Measurements from ENCODE around the gene SEC24C. TPM values are rescaled to one million over a fixed set of nuclear protein-coding genes. Genes with fewer than 3 reads are reported as not detected.

Gene SEC24C
- total RNA-seq, 1 experiment from 2014 or later, result 116 TPM

- no peak for DNase-seq (ENCODE audit: low read depth)
These were observed 66.2 kb downstream of the SEC24C start for GRCh38 chr10:73810358-73810734.

- no peak for DNase-seq (ENCODE audit: low read depth)
These were observed 66.7 kb downstream of the SEC24C start for GRCh38 chr10:73810735-73811465.

GRCh38 chr10:73812657-73813056 is 68.5 kb downstream of the SEC24C start:
- DNase-seq (ENCODE audit: low read depth), result no peak

- no peak for DNase-seq (ENCODE audit: low read depth)
These were observed 69.2 kb downstream of the SEC24C start for GRCh38 chr10:73813333-73813732.

- DNase-seq (ENCODE audit: low read depth), result no peak
These were observed 70.2 kb downstream of the SEC24C start for GRCh38 chr10:73814276-73814895.

GRCh38 chr10:73814896-73815718 is 70.9 kb downstream of the SEC24C start:
- no peak for DNase-seq (ENCODE audit: low read depth)

- no peak for DNase-seq (ENCODE audit: low read depth)
These were observed 71.5 kb downstream of the SEC24C start for GRCh38 chr10:73815719-73816030.

GRCh38 chr10:73816917-73817729 is 73.0 kb downstream of the SEC24C start:
- DNase-seq (ENCODE audit: low read depth), result no peak

- no peak for DNase-seq (ENCODE audit: low read depth)
These were observed 73.7 kb downstream of the SEC24C start for GRCh38 chr10:73817826-73818225.

GRCh38 chr10:73818402-73818801 is 74.2 kb downstream of the SEC24C start:
- no peak for DNase-seq (ENCODE audit: low read depth)

- DNase-seq (ENCODE audit: low read depth), result no peak
These were observed 74.9 kb downstream of the SEC24C start for GRCh38 chr10:73819081-73819480.

- peak; percentile 38 for DNase-seq (ENCODE audit: low read depth)
These were observed 75.4 kb downstream of the SEC24C start for GRCh38 chr10:73819513-73820093.

Small RNAs within 50 kb of the gene (small RNA-seq; reads per million reads assigned to genes)
- gene AC022400.4 (not detected), gene AC022400.9 (not detected), gene RNA5SP320 (not detected), gene ZSWIM8-AS1 (not detected)

Other genes starting within 250 kb of the SEC24C start
- 9.2 and 19.1 TPM in 2 replicates for gene PPP3CB, start 248.3 kb upstream of the SEC24C start, total RNA-seq (2014; rRNA removed; shearing (Covaris generic))
- gene USP54, start 153.0 kb upstream of the SEC24C start, total RNA-seq (2014; rRNA removed; shearing (Covaris generic)), result 12.4 and 15.9 TPM in 2 replicates
- not detected in 2 replicates for gene MYOZ1, start 102.9 kb upstream of the SEC24C start, total RNA-seq (2014; rRNA removed; shearing (Covaris generic))
- 0.11 TPM in 1 of 2 replicates, not detected in the other for gene SYNPO2L, start 88.3 kb upstream of the SEC24C start, total RNA-seq (2014; rRNA removed; shearing (Covaris generic))
- 1.6 and 1.9 TPM in 2 replicates for gene AGAP5, start 46.3 kb upstream of the SEC24C start, total RNA-seq (2014; rRNA removed; shearing (Covaris generic))
- 89.6 and 110 TPM in 2 replicates for gene CHCHD1, start 37.7 kb downstream of the SEC24C start, total RNA-seq (2014; rRNA removed; shearing (Covaris generic))
- 51.0 and 51.9 TPM in 2 replicates for gene ZSWIM8, start 41.2 kb downstream of the SEC24C start, total RNA-seq (2014; rRNA removed; shearing (Covaris generic))
- gene NDST2, start 67.2 kb downstream of the SEC24C start, total RNA-seq (2014; rRNA removed; shearing (Covaris generic)), result 23.1 and 28.7 TPM in 2 replicates
- 27.5 and 32.4 TPM in 2 replicates for gene CAMK2G, start 130.2 kb downstream of the SEC24C start, total RNA-seq (2014; rRNA removed; shearing (Covaris generic))
- 504 and 552 TPM in 2 replicates for gene PLAU, start 166.8 kb downstream of the SEC24C start, total RNA-seq (2014; rRNA removed; shearing (Covaris generic))